Measurements from ENCODE around the gene STAC2.
"Not testable (repeated sequence)": the region's sequence is repeated elsewhere in the genome, so short reads cannot be mapped to it uniquely, and the experiment has no call there.

DNA sequence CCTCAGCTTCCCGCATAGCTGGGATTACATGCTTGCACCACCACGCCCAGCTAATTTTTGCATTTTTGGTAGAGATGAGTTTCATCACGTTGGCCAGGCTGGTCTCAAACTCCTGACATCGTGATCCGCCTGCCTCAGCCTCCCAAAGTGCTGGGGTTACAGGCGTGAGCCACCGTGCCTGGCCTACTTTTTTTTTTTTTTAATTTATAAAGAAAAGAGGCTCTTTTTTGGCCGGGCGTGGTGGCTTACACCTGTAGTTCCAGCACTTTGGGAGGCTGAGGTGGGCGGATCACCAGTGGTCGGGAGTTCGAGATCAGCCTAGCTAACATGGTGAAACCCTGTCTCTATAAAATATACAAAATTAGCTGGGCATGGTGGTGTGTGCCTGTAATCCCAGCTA lies 24.3 kb upstream of the STAC2 start:
- TF ChIP-seq POLR2AphosphoS5 (IDR thresholded peaks at IDR 0.05; ENCODE audit: borderline replicate concordance, low read depth, low read length); EZH2 (IDR thresholded peaks at IDR 0.05); FOXP2 (optimal IDR thresholded peaks at IDR 0.05; ENCODE audit: control extremely low read depth, extremely low read length, insufficient read depth): not testable (repeated sequence)

All from SK-N-MC (cell line).